ENCODE measurements around the gene PIGK. TPM values are rescaled to one million over a fixed set of nuclear protein-coding genes. Genes with fewer than 3 reads are reported as not detected.

PIGK gene
- total and polyA plus RNA-seq, 2 of the 4 experiments (the other 2 are of a cell fraction), result 15.6 to 21.2 TPM

DNA sequence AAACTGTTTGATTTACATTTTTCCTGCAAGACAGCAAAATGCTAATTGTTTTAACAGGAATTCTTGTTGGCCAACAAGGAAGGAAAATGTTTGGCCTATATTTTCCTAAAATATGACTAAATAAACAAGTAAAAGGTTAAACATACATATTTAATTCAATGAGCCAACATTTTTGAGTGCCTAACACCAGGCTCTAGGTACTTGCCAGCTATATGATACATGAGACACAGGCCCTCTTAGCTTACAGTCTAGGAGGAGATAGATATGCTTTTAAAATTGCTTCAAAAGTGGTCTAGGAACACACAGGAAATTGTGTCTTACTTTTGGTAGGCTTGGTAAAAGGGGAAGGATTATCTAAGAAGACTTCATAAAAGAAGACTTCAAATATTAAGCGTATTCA lies 50.9 kb downstream of the PIGK start:
- intact Hi-C loops (cut with micrococcal nuclease), result loop anchor here (5.0 kb wide), 1 partner anchor 514 kb away; the partner anchor contains the start of gene ZZZ3
- H4K8ac ChIP-seq (ENCODE audit: low read depth in 2 of 2, low read length in 2 of 2), result peak overlapping the region in 1 of 2 experiments; percentile 46; a peak in 1 of 4 replicates

More for the DNA sequence above, 50.9 kb downstream of the PIGK start:
- DNase-seq (peak; percentile 6), ATAC-seq (ENCODE audit: low read depth) (peak; percentile 65)
- H3K4me3 ChIP-seq (ENCODE audit: insufficient read depth, low read depth, low read length), result no peak overlapping the region
- TF ChIP-seq USF2 (IDR thresholded peaks at IDR 0.05; ENCODE audit: low read depth, low read length), result no peak
- no peak for TF ChIP-seq SMC3 (IDR thresholded peaks at IDR 0.05; ENCODE audit: low read depth, low read length)
- no peak overlapping the region for H2AK5ac ChIP-seq (ENCODE audit: low read depth, low read length)
- no peak overlapping the region for H3K27ac ChIP-seq (ENCODE audit: insufficient read depth, low read length)
- no peak overlapping the region for H2BK20ac ChIP-seq (ENCODE audit: low read depth, low read length)
- H3K4me1 ChIP-seq (ENCODE audit: control insufficient read depth, insufficient read depth, low read length), result no peaks in the 10 kb centered on the region
- dilution Hi-C loops (cut with HindIII; ENCODE audit: low sequenced_read_pairs, unreplicated experiment) (no loop called here), in situ Hi-C loops (cut with MboI; ENCODE audit: low sequenced_read_pairs) (no loop called here)
- H3K9me1 ChIP-seq (ENCODE audit: insufficient read depth, low read length), result no peaks in the 10 kb centered on the region
- no peak overlapping the region for H2BK120ac ChIP-seq (ENCODE audit: low read depth, low read length)
- no peaks in the 10 kb centered on the region for H3K27me3 ChIP-seq (ENCODE audit: control insufficient read depth, insufficient read depth, low read length)
- no peaks in the 10 kb centered on the region for H4K20me1 ChIP-seq (ENCODE audit: insufficient read depth, low read length)
- no peaks in the 10 kb centered on the region for H3K36me3 ChIP-seq (ENCODE audit: control insufficient read depth, insufficient read depth, low read length)
- CTCF ChIA-PET, result no interaction called here
- H2AFZ ChIP-seq (replicated peaks; ENCODE audit: low read length, poor library complexity), result no peak overlapping the region
- H2AK9ac ChIP-seq (replicated peaks; ENCODE audit: low read depth, low read length, poor library complexity), result no peak overlapping the region
- no peak overlapping the region for H3K23ac ChIP-seq (ENCODE audit: low read depth, low read length)
- no peaks in the 10 kb centered on the region for H3K9me3 ChIP-seq (ENCODE audit: control insufficient read depth, insufficient read depth, low read length)
- H2BK15ac ChIP-seq (ENCODE audit: low read depth, low read length), result no peak overlapping the region
- H3K4me2 ChIP-seq (ENCODE audit: low read depth, low read length), result no peak overlapping the region
- no peak overlapping the region for H3K14ac ChIP-seq (replicated peaks; ENCODE audit: low read depth, low read length)
- no peak overlapping the region for H3K9ac ChIP-seq (ENCODE audit: low read depth, low read length)
- H2BK5ac ChIP-seq (ENCODE audit: low read depth, low read length, poor library complexity, severe bottlenecking), result no peak overlapping the region
- no CpG with 5 or more reads among the region's 1 CpG for WGBS, 2 experiments (ENCODE audit: extremely low coverage in 2 of 2, insufficient read length in 1 of 2)
- no peak overlapping the region for H3K4ac ChIP-seq (ENCODE audit: low read depth, low read length)
- POLR2A ChIA-PET (ENCODE audit: unreplicated experiment), result no interaction called here
- H3K79me1 ChIP-seq (ENCODE audit: low read depth in 1 of 2, low read length in 2 of 2), result no peaks in the 10 kb centered on the region; a peak in 1 of 4 replicates
- BruUV-seq (replicated peaks), result no TSS peak
- H3K56ac ChIP-seq (ENCODE audit: extremely low read depth, insufficient read depth, low read length), result no peak overlapping the region
- H3K18ac ChIP-seq (ENCODE audit: low read depth, low read length), result no peak overlapping the region
- H4K5ac ChIP-seq (ENCODE audit: low read depth, low read length), result no peak overlapping the region
- H4K91ac ChIP-seq (ENCODE audit: insufficient read depth, low read depth, low read length), result no peak overlapping the region

Data from IMR-90 (cell line).